AG04450 (cell line): ENCODE results near the gene LCN2. TPM values are rescaled to one million over a fixed set of nuclear protein-coding genes. Genes with fewer than 3 reads are reported as not detected.

ENCODE experiments used
- CTCF ChIA-PET: fragments of 300-600, 350-600 bp; formaldehyde crosslinking; extraction: SDS; loops from one replicate; lab custom pipeline; 2022; ENCODE audit warnings: antibody characterized with exemption, inconsistent platforms; lab: Charles Lee
- POLR2A ChIA-PET: fragments of 350-600 bp; formaldehyde crosslinking; extraction: SDS; loops from one replicate; lab custom pipeline; 2021; ENCODE audit warnings: antibody characterized with exemption, inconsistent platforms; lab: Yijun Ruan, JAX
- DNase-seq: peaks from one replicate; pipeline ENCODE4 v3.0.0-alpha.2; 2011; ENCODE audit warnings: low read depth, low spot score
- H3K27ac ChIP-seq: one replicate; pipeline ENCODE4 v1.5.1; 2012; ENCODE audit warnings: low read depth, low read length, control low read depth
- H3K27me3 ChIP-seq: one replicate; pipeline ENCODE4 v1.6.0; 2012; ENCODE audit warnings: low read length; ENCODE audit not compliant: control insufficient read depth, insufficient read depth
- H3K4me3 ChIP-seq: 2 replicates; pipeline ENCODE4 v1.5.1; 2011; ENCODE audit warnings: mild to moderate bottlenecking, low read depth, low read length, control low read depth
- H3K9me3 ChIP-seq: 2 replicates; pipeline ENCODE4 v1.5.1; 2012; ENCODE audit warnings: low read length; ENCODE audit not compliant: control insufficient read depth, insufficient read depth
- CTCF ChIP-seq: IDR thresholded peaks from 2 replicates; pipeline ENCODE4 v1.5.1; 2011; ENCODE audit warnings: low read depth, low read length, control low read depth, inconsistent platforms
- polyA plus RNA-seq: library from polyadenylated mRNA; depleted of rRNA; stranded (reverse); fragments of >200 nt; gene quantifications from 2 replicates; pipeline ENCODE4 v1.2.3, GENCODE V29; 2011

LCN2 gene
- polyA plus RNA-seq, 1 experiment, result not detected

- no peak overlapping the region for H3K4me3 ChIP-seq
- no peak for TF ChIP-seq CTCF
- no peaks in the 10 kb centered on the region; the same call in 1 of the 2 replicates for H3K9me3 ChIP-seq
- DNase-seq, result no peak
- H3K27me3 ChIP-seq, result no peaks in the 10 kb centered on the region
- POLR2A ChIA-PET, result no interaction called here
- CTCF ChIA-PET, result interaction anchor here (11.1 kb wide), 1 partner anchor 11 kb away, joined by 102 read pairs; no protein-coding TSS in a partner anchor
- no peak overlapping the region for H3K27ac ChIP-seq
Measured at GRCh38 chr9:128105538-128106175, 43.6 kb upstream of the LCN2 start.

GRCh38 chr9:128106181-128106939 lies 42.9 kb upstream of the LCN2 start:
- no peaks in the 10 kb centered on the region for H3K27me3 ChIP-seq
- no peak overlapping the region for H3K27ac ChIP-seq
- POLR2A ChIA-PET, result interaction anchor here (0.6 to 1.6 kb wide), 2 partner anchors 13 to 163 kb away, joined by 3 read pairs; no protein-coding TSS in a partner anchor
- no peaks in the 10 kb centered on the region; the same call in 1 of the 2 replicates for H3K9me3 ChIP-seq
- H3K4me3 ChIP-seq, result no peak overlapping the region
- TF ChIP-seq CTCF, result no peak
- CTCF ChIA-PET, result interaction anchor here (11.1 kb wide), 1 partner anchor 11 kb away, joined by 102 read pairs; no protein-coding TSS in a partner anchor
- no peak for DNase-seq

GRCh38 chr9:128106940-128107467 lies 42.2 kb upstream of the LCN2 start:
- H3K27me3 ChIP-seq, result no peaks in the 10 kb centered on the region
- H3K9me3 ChIP-seq, result no peaks in the 10 kb centered on the region; the same call in 1 of the 2 replicates
- POLR2A ChIA-PET, result interaction anchor here (0.6 to 1.6 kb wide), 2 partner anchors 13 to 163 kb away, joined by 3 read pairs; no protein-coding TSS in a partner anchor
- H3K27ac ChIP-seq, result no peak overlapping the region
- no peak overlapping the region for H3K4me3 ChIP-seq
- CTCF ChIA-PET, result interaction anchor here (11.1 kb wide), 1 partner anchor 10 kb away, joined by 102 read pairs; no protein-coding TSS in a partner anchor
- no peak for DNase-seq
- no peak for TF ChIP-seq CTCF

GRCh38 chr9:128107468-128108268 lies 41.6 kb upstream of the LCN2 start:
- CTCF ChIA-PET, result interaction anchor here (0.7 to 11.1 kb wide), 3 partner anchors 9 to 165 kb away, joined by 3 to 102 read pairs (median 4); no protein-coding TSS in a partner anchor
- POLR2A ChIA-PET, result interaction anchor here (1.6 kb wide), 1 partner anchor 164 kb away, joined by 3 read pairs; no protein-coding TSS in a partner anchor

More at GRCh38 chr9:128107468-128108268, 41.6 kb upstream of the LCN2 start:
- Histone ChIP-seq H3K27me3 (no peaks in the 10 kb centered on the region), H3K4me3 (no peak overlapping the region), H3K27ac (peak overlapping the region; percentile 11), H3K9me3 (no peaks in the 10 kb centered on the region; the same call in 1 of the 2 replicates)
- TF ChIP-seq CTCF, result no peak
- DNase-seq, result no peak
